HK-2 (cell line): ENCODE results near the gene ABHD4.
"Not testable (repeated sequence)": the region's sequence is repeated elsewhere in the genome, so short reads cannot be mapped to it uniquely, and the experiment has no call there.

ENCODE experiments used
- DNase-seq: peaks from one replicate; pipeline ENCODE4 v3.0.0-alpha.2; 2018; ENCODE audit not compliant: unreplicated experiment

Gene ABHD4

GRCh38 chr14:22561661-22562579 lies 36.2 kb upstream of the ABHD4 start:
- DNase-seq, result no peak

- no peak for DNase-seq
Measured at GRCh38 chr14:22563987-22564386, 34.1 kb upstream of the ABHD4 start.

- DNase-seq, result no peak
Measured at GRCh38 chr14:22564463-22564862, 33.6 kb upstream of the ABHD4 start.

- no peak for DNase-seq
Measured at GRCh38 chr14:22565391-22565945, 32.6 kb upstream of the ABHD4 start.

GRCh38 chr14:22566266-22566665 lies 31.8 kb upstream of the ABHD4 start:
- not testable (repeated sequence) for DNase-seq

GRCh38 chr14:22566845-22567244 lies 31.3 kb upstream of the ABHD4 start:
- no peak for DNase-seq

GRCh38 chr14:22567437-22567836 lies 30.7 kb upstream of the ABHD4 start:
- no peak for DNase-seq

- DNase-seq, result no peak
Measured at GRCh38 chr14:22569106-22569736, 28.9 kb upstream of the ABHD4 start.

- DNase-seq, result no peak
Measured at GRCh38 chr14:22569737-22570131, 28.4 kb upstream of the ABHD4 start.

- DNase-seq, result peak; percentile 69
Measured at GRCh38 chr14:22570132-22570949, 27.8 kb upstream of the ABHD4 start.

- DNase-seq, result no peak
Measured at GRCh38 chr14:22572562-22573058, 25.5 kb upstream of the ABHD4 start.

GRCh38 chr14:22573804-22574203 lies 24.3 kb upstream of the ABHD4 start:
- no peak for DNase-seq

GRCh38 chr14:22577334-22577908 lies 20.7 kb upstream of the ABHD4 start:
- no peak for DNase-seq

GRCh38 chr14:22579236-22579635 lies 18.9 kb upstream of the ABHD4 start:
- no peak for DNase-seq

- DNase-seq, result no peak
Measured at GRCh38 chr14:22579881-22580280, 18.2 kb upstream of the ABHD4 start.

- no peak for DNase-seq
Measured at GRCh38 chr14:22580625-22581024, 17.5 kb upstream of the ABHD4 start.

GRCh38 chr14:22583994-22584393 lies 14.1 kb upstream of the ABHD4 start:
- no peak for DNase-seq

GRCh38 chr14:22587247-22587646 lies 10.9 kb upstream of the ABHD4 start:
- DNase-seq, result no peak

GRCh38 chr14:22587677-22588422 lies 10.2 kb upstream of the ABHD4 start:
- not testable (repeated sequence) for DNase-seq

- DNase-seq, result no peak
Measured at GRCh38 chr14:22588526-22589095, 9.5 kb upstream of the ABHD4 start.
